Caco-2 (cell line): ENCODE results near the gene PAK1. TPM values are rescaled to one million over a fixed set of nuclear protein-coding genes. Genes with fewer than 3 reads are reported as not detected.

Experiments used
- BruUV-seq: library from RNA; stranded (reverse); fragments of 400-500 nt; replicated peaks from 2 replicates; lab custom pipeline; 2021; lab: Mats Ljungman, UMichigan
- CTCF ChIA-PET: fragments of 300-600 bp; sonication (Branson Sonifier 250); formaldehyde crosslinking; loops from one replicate; lab custom pipeline; 2022; ENCODE audit warnings: antibody characterized with exemption; lab: Charles Lee
- POLR2A ChIA-PET: fragments of 300-600 bp; sonication (Branson Sonifier 250); formaldehyde crosslinking; loops from one replicate; lab custom pipeline; 2022; ENCODE audit warnings: antibody characterized with exemption; lab: Charles Lee
- DNase-seq, 2 experiments: peaks; one replicate each; pipeline versions ENCODE4 v3.0.0 to v3.0.0-alpha.2; 2020 to 2022
- H3K27me3 ChIP-seq: replicated peaks from 2 replicates; pipeline ENCODE4 v1.6.0; 2011; ENCODE audit warnings: low read length; ENCODE audit not compliant: control insufficient read depth, insufficient read depth
- H3K36me3 ChIP-seq: 2 replicates; pipeline ENCODE4 v1.5.1; 2011; ENCODE audit warnings: low read length; ENCODE audit not compliant: control insufficient read depth, insufficient read depth
- H3K4me1 ChIP-seq: fragments of 250-450 bp; sonication (Bioruptor Pico); 2 replicates; pipeline ENCODE4 v1.5.1; 2020; ENCODE audit warnings: mild to moderate bottlenecking
- H3K4me3 ChIP-seq: 2 replicates; pipeline ENCODE4 v1.5.1; 2011; ENCODE audit warnings: low read depth, mild to moderate bottlenecking, control low read depth, low read length
- H3K9me3 ChIP-seq: fragments of 250-450 bp; sonication (Bioruptor Pico); 2 replicates; pipeline ENCODE4 v1.5.1; 2020; ENCODE audit warnings: mild to moderate bottlenecking, moderate library complexity
- H3K27ac Mint-ChIP-seq: one replicate; pipeline ENCODE4 v1.8.0; 2022; ENCODE audit warnings: mixed read lengths; ENCODE audit not compliant: unreplicated experiment
- H3K27me3 Mint-ChIP-seq: one replicate; pipeline ENCODE4 v1.8.0; 2022; ENCODE audit warnings: mixed read lengths; ENCODE audit not compliant: insufficient read depth, unreplicated experiment
- H3K36me3 Mint-ChIP-seq: one replicate; pipeline ENCODE4 v1.8.0; 2022; ENCODE audit warnings: mild to moderate bottlenecking, mixed read lengths; ENCODE audit not compliant: insufficient read depth, unreplicated experiment
- H3K4me1 Mint-ChIP-seq: one replicate; pipeline ENCODE4 v1.8.0; 2022; ENCODE audit warnings: low read depth, mixed read lengths; ENCODE audit not compliant: unreplicated experiment
- H3K4me3 Mint-ChIP-seq: one replicate; pipeline ENCODE4 v1.8.0; 2022; ENCODE audit warnings: mild to moderate bottlenecking, moderate library complexity, mixed read lengths; ENCODE audit not compliant: unreplicated experiment
- H3K9me3 Mint-ChIP-seq: one replicate; pipeline ENCODE4 v1.8.0; 2022; ENCODE audit warnings: mixed read lengths; ENCODE audit not compliant: unreplicated experiment
- CTCF ChIP-seq, 2 experiments: fragments of 200-600 bp in 1 of 2; IDR thresholded peaks; 1 replicate in 1 of 2; 2 replicates in 1 of 2; pipeline versions ENCODE4 v1.5.1 to v1.8.0; 2011 to 2022; ENCODE audit warnings: antibody characterized with exemption in 1 of 2, control low read depth in 1 of 2, inconsistent platforms in 1 of 2, low read depth in 1 of 2, low read length in 1 of 2, mild to moderate bottlenecking in 1 of 2, moderate library complexity in 1 of 2; ENCODE audit not compliant: insufficient read depth in 1 of 2, severe bottlenecking in 1 of 2, unreplicated experiment in 1 of 2
- intact Hi-C: fragments of 100-400 bp; cut with micrococcal nuclease; formaldehyde crosslinking; loops from one replicate; pipeline ENCODE4 v1.10.0; 2022; ENCODE audit not compliant: unreplicated experiment
- total RNA-seq: library from RNA; stranded (reverse); gene quantifications from 2 replicates; pipeline ENCODE4 v1.2.3, GENCODE V29; 2022

The PAK1 gene
- total RNA-seq, 1 experiment from 2014 or later: 81.1 TPM

GRCh38 chr11:77411137-77411707 is 62.7 kb downstream of the PAK1 start:
- Histone ChIP-seq H3K4me3 (no peak overlapping the region), H3K27me3 (no peaks in the 10 kb centered on the region), H3K36me3 (no peaks in the 10 kb centered on the region), H3K9me3 (no peaks in the 10 kb centered on the region), H3K4me1 (no peaks in the 10 kb centered on the region)
- Mint-ChIP-seq H3K36me3 (no peaks in the 10 kb centered on the region), H3K9me3 (no peaks in the 10 kb centered on the region), H3K4me1 (peaks cover 6% of the 10 kb centered on the region), H3K27ac (no peak overlapping the region), H3K27me3 (no peaks in the 10 kb centered on the region), H3K4me3 (no peak overlapping the region)
- CTCF ChIA-PET: interaction anchor here (0.5 kb wide), 1 partner anchor 157 kb away, joined by 3 read pairs; no protein-coding TSS in a partner anchor
- BruUV-seq: no TSS peak
- POLR2A ChIA-PET: no interaction called here
- no peak for TF ChIP-seq CTCF (IDR thresholded peaks at IDR 0.05; ENCODE audit: insufficient read depth in 1 of 2, low read depth in 1 of 2, low read length in 1 of 2, severe bottlenecking in 1 of 2, unreplicated experiment in 1 of 2)
- no peak for DNase-seq
- intact Hi-C loops: loop anchor here (10.0 kb wide), 1 partner anchor 216 kb away; no protein-coding TSS in a partner anchor

- intact Hi-C loops: loop anchor here (10.0 kb wide), 1 partner anchor 215 kb away; no protein-coding TSS in a partner anchor
- H3K4me3 Mint-ChIP-seq: no peak overlapping the region
Measured at GRCh38 chr11:77410076-77410827, 63.6 kb downstream of the PAK1 start.

GRCh38 chr11:77409046-77409445 is 64.8 kb downstream of the PAK1 start:
- POLR2A ChIA-PET: no interaction called here
- no peaks in the 10 kb centered on the region for H3K36me3 Mint-ChIP-seq
- no peaks in the 10 kb centered on the region for H3K9me3 ChIP-seq
- TF ChIP-seq CTCF (IDR thresholded peaks at IDR 0.05; ENCODE audit: insufficient read depth in 1 of 2, low read depth in 1 of 2, low read length in 1 of 2, severe bottlenecking in 1 of 2, unreplicated experiment in 1 of 2): no peak
- no peak for DNase-seq
- no TSS peak for BruUV-seq
- H3K9me3 Mint-ChIP-seq: no peaks in the 10 kb centered on the region
- no peak overlapping the region for H3K4me3 Mint-ChIP-seq
- no peaks in the 10 kb centered on the region for H3K4me1 ChIP-seq
- peaks cover 6% of the 10 kb centered on the region for H3K4me1 Mint-ChIP-seq
- no peaks in the 10 kb centered on the region for H3K27me3 Mint-ChIP-seq
- intact Hi-C loops: no loop called here
- CTCF ChIA-PET: no interaction called here
- no peak overlapping the region for H3K4me3 ChIP-seq
- H3K27ac Mint-ChIP-seq: no peak overlapping the region
- H3K36me3 ChIP-seq: no peaks in the 10 kb centered on the region
- no peaks in the 10 kb centered on the region for H3K27me3 ChIP-seq

More at GRCh38 chr11:77410076-77410827, 63.6 kb downstream of the PAK1 start:
- POLR2A ChIA-PET: no interaction called here
- H3K27ac Mint-ChIP-seq: no peak overlapping the region
- Histone ChIP-seq H3K4me3 (no peak overlapping the region), H3K4me1 (no peaks in the 10 kb centered on the region), H3K36me3 (no peaks in the 10 kb centered on the region), H3K9me3 (no peaks in the 10 kb centered on the region), H3K27me3 (no peaks in the 10 kb centered on the region)
- peaks cover 6% of the 10 kb centered on the region for H3K4me1 Mint-ChIP-seq
- no peaks in the 10 kb centered on the region for H3K9me3 Mint-ChIP-seq
- CTCF ChIA-PET: no interaction called here
- no peaks in the 10 kb centered on the region for H3K27me3 Mint-ChIP-seq
- TF ChIP-seq CTCF (IDR thresholded peaks at IDR 0.05; ENCODE audit: insufficient read depth in 1 of 2, low read depth in 1 of 2, low read length in 1 of 2, severe bottlenecking in 1 of 2, unreplicated experiment in 1 of 2): no peak
- no peaks in the 10 kb centered on the region for H3K36me3 Mint-ChIP-seq
- no peak for DNase-seq
- BruUV-seq: no TSS peak
